HFF-Myc (cell line): Measurements from ENCODE around the gene HIRIP3.
"Not testable (repeated sequence)": the region's sequence is repeated elsewhere in the genome, so short reads cannot be mapped to it uniquely, and the experiment has no call there.

Experiments
- DNase-seq: peaks from one replicate; pipeline ENCODE4 v3.0.0-alpha.2; 2011; ENCODE audit warnings: low read depth; ENCODE audit errors: extremely low read depth
- H3K4me3 ChIP-seq: replicated peaks from 2 replicates; pipeline ENCODE4 v1.5.1; 2011; ENCODE audit warnings: low read depth, mild to moderate bottlenecking, control low read depth, low read length
- TF ChIP-seq, protein P1 (sequence below): IDR thresholded peaks from 2 replicates; pipeline ENCODE4 v1.5.1; 2012; ENCODE audit warnings: mild to moderate bottlenecking, low read depth, low read length, control low read depth; ENCODE audit errors: missing control alignments

The HIRIP3 gene

GRCh38 chr16:29962344-29962994 lies 32.9 kb downstream of the HIRIP3 start:
- DNase-seq: no peak
- TF ChIP-seq, protein P1, sequence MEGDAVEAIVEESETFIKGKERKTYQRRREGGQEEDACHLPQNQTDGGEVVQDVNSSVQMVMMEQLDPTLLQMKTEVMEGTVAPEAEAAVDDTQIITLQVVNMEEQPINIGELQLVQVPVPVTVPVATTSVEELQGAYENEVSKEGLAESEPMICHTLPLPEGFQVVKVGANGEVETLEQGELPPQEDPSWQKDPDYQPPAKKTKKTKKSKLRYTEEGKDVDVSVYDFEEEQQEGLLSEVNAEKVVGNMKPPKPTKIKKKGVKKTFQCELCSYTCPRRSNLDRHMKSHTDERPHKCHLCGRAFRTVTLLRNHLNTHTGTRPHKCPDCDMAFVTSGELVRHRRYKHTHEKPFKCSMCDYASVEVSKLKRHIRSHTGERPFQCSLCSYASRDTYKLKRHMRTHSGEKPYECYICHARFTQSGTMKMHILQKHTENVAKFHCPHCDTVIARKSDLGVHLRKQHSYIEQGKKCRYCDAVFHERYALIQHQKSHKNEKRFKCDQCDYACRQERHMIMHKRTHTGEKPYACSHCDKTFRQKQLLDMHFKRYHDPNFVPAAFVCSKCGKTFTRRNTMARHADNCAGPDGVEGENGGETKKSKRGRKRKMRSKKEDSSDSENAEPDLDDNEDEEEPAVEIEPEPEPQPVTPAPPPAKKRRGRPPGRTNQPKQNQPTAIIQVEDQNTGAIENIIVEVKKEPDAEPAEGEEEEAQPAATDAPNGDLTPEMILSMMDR: no peak

GRCh38 chr16:29961479-29962343 lies 33.7 kb downstream of the HIRIP3 start, which contains the start of gene TMEM219:
TSS of gene TMEM219 (plus strand) at chr16:29962079. CDS start at chr16:29963144, 1,065 bp downstream.
- peak within 1 kb of the TSS; percentile 63 for H3K4me3 ChIP-seq
- DNase-seq: peak; percentile 35
- TF ChIP-seq, protein P1: peak; percentile 27

More at GRCh38 chr16:29962344-29962994, 32.9 kb downstream of the HIRIP3 start:
- H3K4me3 ChIP-seq: peak overlapping the region; percentile 63

DNA sequence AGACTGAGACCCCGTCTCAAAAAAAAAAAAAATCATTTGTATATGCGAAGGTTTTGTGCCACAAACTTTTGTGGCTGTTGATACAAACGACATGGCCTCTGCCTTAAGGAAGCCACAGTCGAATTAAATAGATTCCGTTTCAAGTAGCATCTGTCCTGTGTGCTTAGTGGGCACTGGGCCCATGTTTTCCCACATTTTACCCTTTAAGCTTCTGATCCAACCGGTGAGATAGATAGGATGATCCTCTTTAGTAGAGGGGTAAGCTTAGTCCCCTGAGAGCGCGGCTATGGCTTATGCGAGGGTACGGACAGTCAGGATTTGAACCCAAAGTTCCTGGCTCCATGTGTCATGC lies 34.3 kb downstream of the HIRIP3 start:
- H3K4me3 ChIP-seq: peak overlapping the region; percentile 63
- DNase-seq: no peak
- TF ChIP-seq, protein P1: no peak

- DNase-seq, H3K4me3 ChIP-seq: not testable (repeated sequence)
These were observed 35.6 kb downstream of the HIRIP3 start for GRCh38 chr16:29959821-29960220.

DNA sequence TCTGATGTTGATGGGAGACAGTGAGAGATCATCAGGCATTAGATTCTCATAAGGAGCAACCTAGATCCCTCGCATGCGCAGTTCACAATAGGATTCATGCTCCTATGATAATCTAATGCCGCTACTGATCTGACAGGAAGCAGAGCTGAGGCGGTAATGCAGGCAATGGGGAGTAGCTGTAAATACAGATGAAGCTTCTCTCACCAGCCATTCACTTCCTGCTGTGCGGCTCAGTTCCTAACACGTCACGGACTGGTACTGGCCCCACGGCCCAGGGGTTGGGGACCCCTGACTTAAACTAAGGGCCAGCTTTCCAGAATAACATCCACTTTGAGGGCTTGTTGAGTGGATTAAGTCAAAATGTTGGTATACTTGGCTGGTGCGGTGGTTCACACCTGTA lies 36.1 kb downstream of the HIRIP3 start:
- DNase-seq: no peak
- TF ChIP-seq, protein P1: no peak
- H3K4me3 ChIP-seq: no peak overlapping the region

DNA sequence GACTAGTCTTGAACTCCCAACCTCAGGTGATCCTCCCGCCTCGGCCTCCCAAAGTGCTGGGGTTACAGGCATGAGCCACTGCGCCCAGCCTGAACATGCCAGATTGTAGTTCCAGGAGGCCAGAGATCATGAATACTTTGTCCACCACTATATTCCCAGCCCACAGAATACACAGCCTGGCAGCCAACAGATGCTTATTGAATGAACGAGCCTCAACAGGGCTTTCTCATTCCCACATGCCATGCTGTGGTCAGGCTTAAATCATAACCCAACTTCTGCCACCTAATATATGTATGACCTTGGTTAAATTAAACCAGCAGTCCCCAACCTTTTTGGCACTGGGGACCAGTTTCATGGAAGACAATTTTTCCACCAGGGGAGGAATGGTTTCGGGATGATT lies 36.7 kb downstream of the HIRIP3 start:
- no peak for DNase-seq
- TF ChIP-seq, protein P1: no peak
- H3K4me3 ChIP-seq: no peak overlapping the region

- no peak for DNase-seq
- TF ChIP-seq, protein P1: no peak
- H3K4me3 ChIP-seq: no peak overlapping the region
These were observed 43.6 kb downstream of the HIRIP3 start for GRCh38 chr16:29951625-29952365.
